Measurements from ENCODE around the gene GLIPR2. TPM values are rescaled to one million over a fixed set of nuclear protein-coding genes. Genes with fewer than 3 reads are reported as not detected.
A peak's percentile ranks its signal among the peaks of the same experiment; 100 is the strongest.

The GLIPR2 gene
- total and polyA plus RNA-seq, 2 of the 13 experiments (the other 11 are each of a cell fraction or from before 2014, with no cell fraction given) = 0.08 to 0.42 TPM

GRCh38 chr9:36208521-36209253 lies 72.2 kb downstream of the GLIPR2 start:
- Histone ChIP-seq H3K4me1 (ENCODE audit: insufficient read depth, low read length) (peaks cover 37% of the 10 kb centered on the region), H3K27me3 (ENCODE audit: control insufficient read depth in 1 of 2, insufficient read depth in 2 of 2, low read length in 2 of 2) (no peaks in the 10 kb centered on the region), H3K4me2 (ENCODE audit: low read depth, low read length) (no peak overlapping the region), H4K20me1 (ENCODE audit: insufficient read depth, low read length) (peaks cover 9% of the 10 kb centered on the region; the same call in 1 of the 2 replicates), H3K4me3 (replicated peaks in 1 of 3; ENCODE audit: insufficient read depth in 1 of 3, low read depth in 2 of 3, low read length in 3 of 3) (no peak overlapping the region), H3K9me3 (ENCODE audit: low read length) (no peaks in the 10 kb centered on the region), H3K36me3 (replicated peaks in 1 of 2; ENCODE audit: control insufficient read depth in 1 of 2, insufficient read depth in 2 of 2, low read length in 2 of 2) (peaks cover 36 to 93% of the 10 kb centered on the region in 2 experiments), H3K9ac (ENCODE audit: insufficient read depth, low read depth, low read length) (no peak overlapping the region), H2AFZ (ENCODE audit: low read length) (no peak overlapping the region), H3K27ac (ENCODE audit: extremely low read length, insufficient read depth, low read length) (peak overlapping the region; percentile 65), H3K79me2 (ENCODE audit: insufficient read depth, low read length) (peaks cover 21% of the 10 kb centered on the region)
- DNase-seq (ENCODE audit: low spot score) = no peak
- 93% methylated on average over 10 of the region's 10 CpGs for WGBS (ENCODE audit: low lambda C conversion rate)
- FAIRE-seq = no peak
- TF ChIP-seq ZNF713 (CRISPR knock-in tag; IDR thresholded peaks at IDR 0.05) (no peak), ZNF598 (CRISPR knock-in tag; IDR thresholded peaks at IDR 0.05; ENCODE audit: borderline replicate concordance) (no peak), ZMYM3 (CRISPR knock-in tag; IDR thresholded peaks at IDR 0.05) (0 out of 2 replicates have a peak, but pooled peaks have one; percentile 12), ZNF629 (CRISPR knock-in tag; conservative IDR thresholded peaks at IDR 0.05) (peak; percentile 83)
- intact Hi-C loops (cut with micrococcal nuclease; ENCODE audit: unreplicated experiment) (no loop called here), in situ Hi-C loops (cut with HindIII; ENCODE audit: extremely low pct_ligation_motif_present, low pct_unique_long_range_greater_than_20kb) (no loop called here)
- no peak for ATAC-seq
- no TSS peak for BruUV-seq (replicated peaks)
- CTCF ChIA-PET (ENCODE audit: low intra/inter-chr PET ratio, low total read pairs) = no interaction called here
- POLR2A ChIA-PET = interaction anchor here (0.6 to 4.7 kb wide), 3 partner anchors 17 to 49 kb away, joined by 3 to 62 read pairs (median 7); partner anchors contain the start of gene CLTA

- intact Hi-C loops (cut with micrococcal nuclease; ENCODE audit: unreplicated experiment) = no loop called here
- ATAC-seq = no peak
- Histone ChIP-seq H3K27ac (ENCODE audit: extremely low read length, insufficient read depth, low read length) (no peak overlapping the region), H4K20me1 (ENCODE audit: insufficient read depth, low read length) (peaks cover 9% of the 10 kb centered on the region; the same call in 1 of the 2 replicates), H3K36me3 (replicated peaks in 1 of 2; ENCODE audit: control insufficient read depth in 1 of 2, insufficient read depth in 2 of 2, low read length in 2 of 2) (peaks cover 26 to 87% of the 10 kb centered on the region in 2 experiments), H3K4me2 (ENCODE audit: low read depth, low read length) (no peak overlapping the region), H3K9me3 (ENCODE audit: low read length) (no peaks in the 10 kb centered on the region), H3K27me3 (ENCODE audit: control insufficient read depth in 1 of 2, insufficient read depth in 2 of 2, low read length in 2 of 2) (no peaks in the 10 kb centered on the region), H3K4me3 (replicated peaks in 1 of 3; ENCODE audit: insufficient read depth in 1 of 3, low read depth in 2 of 3, low read length in 3 of 3) (no peak overlapping the region), H3K4me1 (ENCODE audit: insufficient read depth, low read length) (peaks cover 37% of the 10 kb centered on the region), H3K9ac (ENCODE audit: insufficient read depth, low read depth, low read length) (no peak overlapping the region), H3K79me2 (ENCODE audit: insufficient read depth, low read length) (peaks cover 21% of the 10 kb centered on the region), H2AFZ (ENCODE audit: low read length) (no peak overlapping the region)
- DNase-seq (ENCODE audit: low spot score) = no peak
- ChIA-PET CTCF (ENCODE audit: low intra/inter-chr PET ratio, low total read pairs) (no interaction called here), POLR2A (interaction anchor here (2.3 kb wide), 1 partner anchor 20 kb away, joined by 7 read pairs; the partner anchor contains the start of gene CLTA)
- no TSS peak for BruUV-seq (replicated peaks)
- in situ Hi-C loops (cut with HindIII; ENCODE audit: extremely low pct_ligation_motif_present, low pct_unique_long_range_greater_than_20kb) = no loop called here
- no peak for TF ChIP-seq RNF219 (CRISPR knock-in tag; IDR thresholded peaks at IDR 0.05)
- no peak for FAIRE-seq
- WGBS (ENCODE audit: low lambda C conversion rate) = 100% methylated on average over 7 of the region's 8 CpGs
Measured at GRCh38 chr9:36210722-36211121, 74.2 kb downstream of the GLIPR2 start.
